ENCODE measurements around the gene CTXN1.

The CTXN1 gene

GRCh38 chr19:7874897-7875273 lies 51.0 kb downstream of the CTXN1 start:
- H3K4me3 ChIP-seq (ENCODE audit: low read depth, low read length) = no peak overlapping the region
- no peak for DNase-seq (ENCODE audit: low read depth)
- TF ChIP-seq CTCF (IDR thresholded peaks at IDR 0.05; ENCODE audit: low read depth, low read length, missing control alignments) = no peak
